K562 (cell line): ENCODE data around the gene SS18.

Experiments
- CREB1 ChIP-seq, 2 experiments: sonication (generic) in 1 of 2; formaldehyde crosslinking in 1 of 2; IDR thresholded peaks; 2 replicates each; pipeline versions ENCODE4 v1.6.1 to v1.8.0; 2012 to 2022; ENCODE audit warnings: inconsistent platforms in 1 of 2, mild to moderate bottlenecking in 1 of 2, missing genetic modification reagents in 1 of 2, moderate library complexity in 1 of 2
- CREM ChIP-seq: IDR thresholded peaks from 2 replicates; pipeline ENCODE4 v1.6.1; 2014; ENCODE audit warnings: antibody characterized with exemption, low read depth
- CTCF ChIP-seq, 3 experiments: IDR thresholded peaks in 2 of 3; conservative IDR thresholded peaks in 1 of 3; 2 replicates each; pipeline ENCODE4 v1.5.1; 2011 to 2012; ENCODE audit warnings: low read length in 3 of 3, mild to moderate bottlenecking in 3 of 3, control low read depth in 2 of 3, improper control_type of control experiment in 1 of 3, inconsistent platforms in 1 of 3, low read depth in 1 of 3, mixed read lengths in 1 of 3, moderate library complexity in 1 of 3; ENCODE audit not compliant: insufficient read depth in 2 of 3
- E2F1 ChIP-seq: sonication (generic); formaldehyde crosslinking; IDR thresholded peaks from 2 replicates; pipeline ENCODE4 v1.8.1; 2023; ENCODE audit warnings: mild to moderate bottlenecking, missing genetic modification reagents, moderate library complexity
- EP300 ChIP-seq: IDR thresholded peaks from 2 replicates; pipeline ENCODE4 v1.6.1; 2012; ENCODE audit warnings: low read length, improper control_type of control experiment
- FOXJ3 ChIP-seq: sonication (generic); formaldehyde crosslinking; IDR thresholded peaks from 2 replicates; pipeline ENCODE4 v1.4.0; 2020; ENCODE audit warnings: mild to moderate bottlenecking, missing genetic modification reagents
- KAT2B ChIP-seq: IDR thresholded peaks from one replicate; pipeline ENCODE4 v1.6.1; 2012; ENCODE audit warnings: low read depth, mild to moderate bottlenecking, control low read depth, inconsistent platforms, low read length, moderate library complexity
- POLR2A ChIP-seq: fragments of 450-650 bp; conservative IDR thresholded peaks from 2 replicates; pipeline ENCODE4 v1.6.1; 2016
- TFE3 ChIP-seq: fragments of 450-650 bp; formaldehyde crosslinking; IDR thresholded peaks from 2 replicates; pipeline ENCODE4 v1.4.0; 2020; ENCODE audit warnings: mild to moderate bottlenecking, mixed read lengths
- ZKSCAN1 ChIP-seq: fragments of 150-350 bp; IDR thresholded peaks from 2 replicates; pipeline ENCODE4 v1.6.1; 2016; ENCODE audit warnings: low read depth, low read length
- ZNF274 ChIP-seq: IDR thresholded peaks from 2 replicates; pipeline ENCODE4 v1.6.1; 2011; ENCODE audit warnings: low read depth, mild to moderate bottlenecking, low read length, moderate library complexity, borderline replicate concordance

- TF ChIP-seq CREB1 (IDR thresholded peaks at IDR 0.05): no peak
- no peak for TF ChIP-seq CREB1 (CRISPR knock-in tag; IDR thresholded peaks at IDR 0.05)
- no peak for TF ChIP-seq POLR2A
- TF ChIP-seq CTCF (IDR thresholded peaks at IDR 0.05 in 2 of 3, conservative IDR thresholded peaks at IDR 0.05 in 1 of 3; ENCODE audit: insufficient read depth in 2 of 3, low read depth in 1 of 3, low read length in 3 of 3): no peak
- TF ChIP-seq E2F1 (CRISPR knock-in tag): no peak
- TF ChIP-seq CREM: no peak
- TF ChIP-seq EP300: no peak
- no peak for TF ChIP-seq TFE3
- TF ChIP-seq ZNF274: no peak
- no peak for TF ChIP-seq ZKSCAN1
- TF ChIP-seq FOXJ3 (CRISPR knock-in tag): no peak
- no peak for TF ChIP-seq KAT2B
Observed at GRCh38 chr18:26008096-26008495, 82.3 kb downstream of the SS18 start.
